ENCODE results near the gene ELMO3.

The ELMO3 gene

GRCh38 chr16:67199011-67199807 lies at the start of gene ELMO3:
Gene ELMO3 (plus strand): TSS chr16:67199131. CDS start chr16:67199327, 196 bp downstream.
- no peak for DNase-seq (ENCODE audit: low read depth)

GRCh38 chr16:67149276-67150046 lies 49.5 kb upstream of the ELMO3 start:
- no peak for DNase-seq (ENCODE audit: low read depth)

- peak; percentile 76 for DNase-seq (ENCODE audit: low read depth)
Measured at GRCh38 chr16:67150047-67150832, 48.7 kb upstream of the ELMO3 start.

- DNase-seq (ENCODE audit: low read depth), result peak; percentile 71
Measured at GRCh38 chr16:67150833-67151396, 48.0 kb upstream of the ELMO3 start, which contains the start of gene B3GNT9. Gene B3GNT9 (minus strand): TSS chr16:67150998. CDS start chr16:67150485, 513 bp downstream.

- no peak for DNase-seq (ENCODE audit: low read depth)
Measured at GRCh38 chr16:67151431-67152097, 47.4 kb upstream of the ELMO3 start.

GRCh38 chr16:67154578-67155294 lies 44.2 kb upstream of the ELMO3 start:
- DNase-seq (ENCODE audit: low read depth), result no peak

- peak; percentile 57 for DNase-seq (ENCODE audit: low read depth)
Measured at GRCh38 chr16:67155295-67156142, 43.4 kb upstream of the ELMO3 start.

- DNase-seq (ENCODE audit: low read depth), result no peak
Measured at GRCh38 chr16:67156143-67156844, 42.6 kb upstream of the ELMO3 start.

- DNase-seq (ENCODE audit: low read depth), result no peak
Measured at GRCh38 chr16:67157106-67157748, 41.7 kb upstream of the ELMO3 start.

GRCh38 chr16:67157892-67158635 lies 40.9 kb upstream of the ELMO3 start:
- DNase-seq (ENCODE audit: low read depth), result no peak

GRCh38 chr16:67158637-67159600 lies 40.0 kb upstream of the ELMO3 start:
- no peak for DNase-seq (ENCODE audit: low read depth)

GRCh38 chr16:67161595-67162058 lies 37.3 kb upstream of the ELMO3 start:
- no peak for DNase-seq (ENCODE audit: low read depth)

GRCh38 chr16:67162506-67163163 lies 36.3 kb upstream of the ELMO3 start:
- DNase-seq (ENCODE audit: low read depth), result no peak

- DNase-seq (ENCODE audit: low read depth), result peak; percentile 69
Measured at GRCh38 chr16:67163164-67163998, 35.5 kb upstream of the ELMO3 start.

GRCh38 chr16:67163999-67164558 lies 34.9 kb upstream of the ELMO3 start:
- no peak for DNase-seq (ENCODE audit: low read depth)

Data from amniotic epithelial cell (primary cell).